GM18498 (cell line): ENCODE measurements around the gene EXOG.

Experiments
- ATAC-seq: cut with Tn5 transposase; IDR thresholded peaks from one replicate; pipeline ENCODE4 v1.9.1; 2021; ENCODE audit warnings: mild to moderate bottlenecking, moderate library complexity; ENCODE audit not compliant: unreplicated experiment

EXOG gene

GRCh38 chr3:38472342-38472741, 23.8 kb upstream of the EXOG start:
- no peak for ATAC-seq

GRCh38 chr3:38473229-38473628, 22.9 kb upstream of the EXOG start:
- ATAC-seq = no peak

DNA sequence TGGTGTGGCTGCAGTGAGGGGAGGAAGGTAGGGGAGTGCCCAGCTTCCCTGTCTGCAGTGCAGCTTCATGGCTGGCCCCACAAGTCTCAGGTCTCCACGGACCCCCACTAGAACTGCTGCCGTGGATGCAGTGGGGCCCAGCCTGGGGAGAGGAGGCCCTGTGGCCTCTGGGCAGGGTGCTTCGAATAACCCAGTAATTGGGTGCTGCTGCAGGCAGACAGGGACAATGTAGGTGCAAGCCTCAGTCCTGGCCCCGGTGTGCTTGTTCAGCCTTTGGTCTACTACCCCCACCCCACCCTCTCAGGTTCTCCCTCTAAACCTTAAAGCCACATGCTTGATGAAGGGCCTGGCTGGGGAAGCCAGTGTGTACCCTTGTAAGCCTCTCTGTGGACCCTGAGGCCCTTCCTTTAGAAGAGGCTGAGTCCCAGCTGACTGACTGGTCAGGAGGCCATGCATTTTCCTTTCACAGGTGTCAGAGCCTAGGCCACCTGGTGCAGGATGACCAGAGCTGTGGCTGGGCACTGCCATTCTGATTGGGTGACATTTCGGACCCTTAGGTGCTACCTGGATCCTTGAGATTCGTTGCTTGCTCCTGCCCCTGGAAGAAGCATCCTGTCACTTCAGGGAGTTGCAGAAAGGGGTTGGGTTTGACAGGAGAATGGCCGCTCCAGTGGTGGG, 21.1 kb upstream of the EXOG start:
- ATAC-seq = no peak

DNA sequence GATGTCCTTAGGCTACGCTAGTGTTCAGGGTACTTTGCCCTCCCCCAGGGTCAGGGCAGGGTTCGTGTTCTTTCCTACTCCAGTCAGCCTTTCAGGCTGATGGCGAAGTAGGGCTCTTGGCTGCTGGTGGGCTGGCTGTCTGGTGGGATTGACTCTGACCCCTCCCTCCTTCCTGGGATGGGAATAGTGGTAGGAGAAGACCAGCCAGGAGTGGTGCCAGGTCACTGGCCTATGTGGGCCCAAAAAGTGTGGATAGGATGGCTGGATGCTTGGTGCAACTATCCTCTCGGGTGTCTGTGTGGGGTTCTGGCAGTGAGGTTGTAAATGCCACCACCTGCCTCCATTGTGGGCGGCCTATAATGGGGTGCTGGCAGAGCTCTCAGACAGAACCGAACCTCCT, 20.4 kb upstream of the EXOG start:
- ATAC-seq = no peak

- no peak for ATAC-seq
Observed at GRCh38 chr3:38476157-38476756, 19.9 kb upstream of the EXOG start.

DNA sequence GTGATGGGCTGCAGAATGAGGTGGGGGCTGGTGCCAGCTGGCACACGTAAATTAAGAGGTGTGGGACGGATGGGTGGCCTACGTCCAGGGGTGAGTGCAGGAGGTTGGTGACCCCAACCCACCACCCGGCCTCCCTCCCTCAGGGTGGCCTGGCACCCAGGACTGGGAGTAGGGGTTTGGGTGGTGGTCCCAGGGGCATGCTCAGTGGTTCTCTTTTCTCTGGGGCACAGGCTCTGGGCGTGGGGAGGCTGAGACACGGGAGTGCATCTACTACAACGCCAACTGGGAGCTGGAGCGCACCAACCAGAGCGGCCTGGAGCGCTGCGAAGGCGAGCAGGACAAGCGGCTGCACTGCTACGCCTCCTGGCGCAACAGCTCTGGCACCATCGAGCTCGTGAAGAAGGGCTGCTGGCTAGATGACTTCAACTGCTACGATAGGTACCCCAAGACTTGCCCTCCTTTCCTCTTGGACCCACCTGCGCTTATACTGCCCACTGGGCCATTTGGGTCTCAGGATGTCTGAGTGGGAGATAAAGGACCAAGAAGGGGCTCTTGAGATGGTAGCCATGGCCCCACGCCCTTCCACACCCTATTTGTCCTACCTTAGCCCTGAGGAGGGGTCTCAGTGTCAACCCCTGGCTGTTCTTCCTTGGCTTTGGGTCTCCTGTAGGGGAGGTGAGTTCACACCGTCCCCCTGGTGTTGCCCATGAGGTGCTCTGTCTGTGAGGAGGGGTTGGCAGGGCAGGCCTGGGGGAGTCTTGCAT, 18.9 kb upstream of the EXOG start:
- ATAC-seq = no peak

GRCh38 chr3:38477839-38478450, 18.2 kb upstream of the EXOG start:
- ATAC-seq = no peak

GRCh38 chr3:38478901-38479300, 17.2 kb upstream of the EXOG start:
- ATAC-seq = no peak

- peak; percentile 65 for ATAC-seq
Observed at GRCh38 chr3:38479431-38480092, 16.6 kb upstream of the EXOG start.

GRCh38 chr3:38480093-38480445, 16.1 kb upstream of the EXOG start:
- no peak for ATAC-seq

DNA sequence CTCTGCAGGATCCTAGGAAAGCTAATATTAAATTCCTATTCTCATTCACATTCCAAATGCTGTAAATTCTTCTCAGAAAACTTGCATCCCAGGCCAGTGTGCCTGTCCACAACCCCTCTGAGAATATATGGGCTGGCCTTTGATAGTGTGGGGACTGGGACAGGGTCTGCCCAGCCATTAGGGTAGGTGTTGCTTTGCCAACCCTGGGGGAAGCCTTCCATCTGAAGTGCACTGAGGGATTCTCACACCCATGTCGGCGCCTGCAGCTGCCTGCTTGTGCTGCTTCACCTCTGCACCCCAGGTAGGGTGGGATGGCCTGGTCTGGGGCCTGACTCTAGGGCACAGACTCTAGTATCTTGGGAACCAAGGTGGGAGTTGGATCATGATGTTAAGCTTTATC, 15.2 kb upstream of the EXOG start:
- no peak for ATAC-seq

DNA sequence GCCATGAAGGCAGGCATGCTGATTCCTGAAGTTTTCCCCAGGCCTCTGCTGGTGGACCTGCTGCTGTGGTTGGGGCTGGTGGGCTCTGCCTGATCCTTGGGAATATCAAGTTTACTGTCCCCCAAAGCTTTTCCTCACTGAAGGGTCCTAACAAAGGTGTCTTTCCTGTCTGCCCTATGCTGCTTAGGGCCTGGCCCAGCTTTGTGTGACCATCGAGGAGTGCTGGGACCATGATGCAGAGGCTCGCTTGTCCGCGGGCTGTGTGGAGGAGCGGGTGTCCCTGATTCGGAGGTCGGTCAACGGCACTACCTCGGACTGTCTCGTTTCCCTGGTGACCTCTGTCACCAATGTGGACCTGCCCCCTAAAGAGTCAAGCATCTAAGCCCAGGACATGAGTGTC, 13.2 kb upstream of the EXOG start:
- no peak for ATAC-seq

GRCh38 chr3:38487323-38487722, 8.8 kb upstream of the EXOG start:
- peak; percentile 78 for ATAC-seq

- ATAC-seq = no peak
Observed at GRCh38 chr3:38488949-38489348, 7.2 kb upstream of the EXOG start.

- no peak for ATAC-seq
Observed at GRCh38 chr3:38489766-38490165, 6.4 kb upstream of the EXOG start.

GRCh38 chr3:38490281-38491030, 5.7 kb upstream of the EXOG start:
- no peak for ATAC-seq

GRCh38 chr3:38491215-38491614, 4.9 kb upstream of the EXOG start:
- no peak for ATAC-seq

- no peak for ATAC-seq
Observed at GRCh38 chr3:38493031-38493430, 3.1 kb upstream of the EXOG start.

DNA sequence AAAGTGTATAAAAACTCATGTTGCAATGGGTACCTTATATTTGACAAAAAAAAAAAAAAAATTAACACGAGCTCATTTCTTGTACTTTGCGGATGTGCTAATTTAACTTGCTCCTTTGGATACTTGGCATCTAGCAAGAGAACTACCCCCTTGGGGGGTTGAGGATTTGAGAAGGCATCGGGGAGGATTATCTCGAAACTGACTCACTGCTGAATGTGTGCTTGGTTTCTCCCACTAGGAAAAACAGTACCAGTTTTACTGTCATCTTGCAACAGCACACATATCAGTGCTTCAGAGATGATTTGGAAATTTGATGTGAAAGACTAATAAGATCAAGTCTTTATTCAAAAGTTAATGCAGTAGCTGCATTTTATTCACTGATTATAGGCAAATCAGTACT, 891 bp downstream of the EXOG start:
- ATAC-seq = no peak

DNA sequence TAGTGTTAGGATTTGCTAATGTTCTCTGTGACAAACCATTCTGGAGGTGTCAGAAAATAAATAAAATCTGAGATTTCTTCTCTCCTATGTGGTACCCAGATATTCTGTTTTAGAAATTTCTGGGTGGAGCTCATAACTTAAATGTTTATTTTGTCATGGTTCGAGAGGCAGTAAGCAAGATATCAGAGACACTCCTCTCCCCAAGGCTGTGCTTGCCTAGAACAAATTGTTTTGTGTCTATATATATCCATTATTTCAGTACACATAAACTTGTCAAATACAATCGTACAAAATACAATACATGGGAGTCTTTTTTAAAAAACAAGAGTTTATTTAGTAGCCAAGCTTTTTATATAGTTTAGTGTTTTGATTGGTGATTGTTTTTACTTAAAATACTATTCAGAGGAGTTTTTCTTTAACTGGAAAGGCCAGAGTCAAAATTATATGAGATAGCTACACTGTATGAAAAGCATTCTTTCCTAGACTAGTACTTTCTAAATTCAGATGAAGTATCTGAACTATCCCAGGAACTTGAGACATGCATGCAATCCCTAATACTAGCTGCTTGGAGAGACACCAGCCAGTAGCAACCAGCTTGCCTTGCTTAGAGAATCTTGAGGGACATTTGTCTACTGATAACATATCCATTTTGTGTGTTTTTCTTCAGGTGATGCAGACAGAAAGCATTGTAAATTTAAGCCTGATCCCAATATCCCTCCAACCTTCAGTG, 4.7 kb downstream of the EXOG start:
- ATAC-seq = no peak
